RPMI8226 (cell line): ENCODE data around the gene IGF2R.
"Not testable (repeated sequence)": the region's sequence is repeated elsewhere in the genome, so short reads cannot be mapped to it uniquely, and the experiment has no call there.

Experiments used
- DNase-seq: peaks from one replicate; pipeline ENCODE4 v3.0.0-alpha.2; 2015

IGF2R gene

DNA sequence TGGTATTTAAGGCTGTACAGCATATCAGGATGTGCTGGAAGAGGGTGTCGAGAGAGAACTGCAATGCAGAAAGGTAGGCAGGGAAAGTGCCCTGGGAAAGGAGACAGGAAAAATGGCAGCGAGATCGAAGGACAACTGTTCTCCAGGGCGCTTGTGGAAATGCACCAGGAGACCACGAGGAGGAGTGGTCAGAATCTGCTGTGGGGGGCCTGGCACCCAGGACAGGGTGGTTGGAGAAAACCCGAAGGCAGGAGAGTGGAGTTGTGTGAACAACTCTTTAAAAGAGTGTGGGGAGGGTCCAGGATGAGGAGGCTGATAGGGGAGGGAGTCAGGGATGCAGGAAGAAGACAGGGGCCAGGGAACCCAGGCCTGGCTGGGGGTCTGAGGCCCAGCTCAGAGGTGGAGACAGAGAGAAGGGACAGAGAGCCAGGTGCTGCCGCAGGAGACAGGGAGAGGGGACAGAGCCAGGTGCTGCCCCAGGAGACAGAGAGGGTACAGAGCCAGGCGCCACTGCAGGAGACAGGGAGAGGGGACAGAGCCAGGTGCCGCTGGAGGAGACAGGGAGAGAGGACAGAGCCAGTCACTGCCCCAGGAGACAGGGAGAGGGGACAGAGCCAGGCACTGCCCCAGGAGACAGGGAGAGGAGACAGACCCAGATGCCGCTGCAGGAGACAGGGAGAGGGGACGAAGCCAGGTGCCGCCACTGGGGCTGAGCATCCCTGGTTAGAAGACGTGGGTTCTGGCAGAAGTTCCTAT lies 162.0 kb downstream of the IGF2R start:
- no peak for DNase-seq

DNA sequence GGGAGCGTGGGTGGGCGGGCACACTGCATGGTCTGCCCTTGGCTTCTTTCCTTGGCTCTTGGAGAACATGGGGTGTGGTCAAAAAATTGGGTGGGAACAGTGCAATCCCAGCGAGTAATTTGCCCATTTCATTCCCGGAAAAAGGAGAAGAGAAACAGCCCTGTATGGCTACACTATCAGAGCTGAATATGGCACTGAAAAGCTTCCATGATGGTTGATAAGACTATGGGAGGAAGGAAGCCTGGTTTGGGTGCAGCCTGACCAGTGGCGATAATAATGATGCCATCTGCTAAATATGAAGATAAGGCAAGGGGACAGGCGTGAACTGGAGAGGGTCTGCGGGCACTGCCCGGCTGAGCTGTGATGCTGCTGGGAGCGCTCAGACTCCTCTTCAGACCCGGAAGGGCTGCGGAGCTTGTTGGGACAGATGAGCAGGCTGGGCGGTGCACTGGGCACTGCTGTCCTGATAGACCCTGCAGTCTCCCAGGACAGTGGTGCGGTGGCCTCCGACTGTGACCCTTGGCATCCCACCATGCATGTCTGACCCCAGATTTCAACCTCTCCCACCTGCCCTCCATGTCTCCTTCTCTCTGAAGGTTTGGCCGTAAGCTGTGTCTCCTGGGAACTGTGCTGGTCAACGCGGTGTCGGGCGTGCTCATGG lies 162.9 kb downstream of the IGF2R start:
- no peak for DNase-seq

DNA sequence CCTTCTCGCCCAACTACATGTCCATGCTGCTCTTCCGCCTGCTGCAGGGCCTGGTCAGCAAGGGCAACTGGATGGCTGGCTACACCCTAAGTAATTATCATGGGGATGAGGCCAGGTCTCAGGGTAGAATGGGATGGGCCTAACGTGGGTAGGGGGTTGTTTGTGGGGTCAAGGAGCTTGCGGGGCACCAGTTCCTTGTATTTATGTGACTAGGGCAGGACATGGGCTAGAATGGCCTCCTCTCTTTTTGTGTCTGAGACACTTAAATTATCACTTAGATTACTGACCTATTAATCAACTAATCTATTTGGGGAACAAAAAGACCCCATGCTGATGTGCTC lies 163.4 kb downstream of the IGF2R start:
- DNase-seq, result no peak

DNA sequence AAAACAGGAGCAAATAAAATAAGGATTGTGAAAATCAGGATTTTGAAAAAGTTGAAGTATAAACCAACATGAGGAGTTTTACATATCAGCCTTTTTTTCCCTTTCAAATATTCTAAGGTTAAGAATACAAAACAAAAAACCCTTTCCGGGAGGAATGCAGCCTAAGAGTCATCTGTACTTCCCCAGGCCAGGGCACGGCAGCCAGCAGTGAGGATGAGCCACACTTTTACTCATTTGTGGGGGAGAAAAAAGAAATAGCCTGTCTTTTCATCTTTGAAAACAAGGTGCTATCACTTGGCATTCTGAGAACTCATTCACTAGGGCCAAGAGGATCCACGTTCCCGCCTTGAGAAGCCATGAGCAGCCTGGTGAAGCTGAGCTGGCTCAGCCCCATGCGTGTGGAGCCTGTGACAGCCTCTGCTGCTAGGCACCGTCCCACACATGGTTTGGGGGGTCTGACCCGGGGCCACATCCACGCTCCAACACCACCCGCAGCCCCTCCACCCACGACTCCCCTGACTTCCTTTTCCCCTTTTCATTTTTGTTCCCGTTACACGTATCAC lies 164.0 kb downstream of the IGF2R start:
- DNase-seq, result no peak

DNA sequence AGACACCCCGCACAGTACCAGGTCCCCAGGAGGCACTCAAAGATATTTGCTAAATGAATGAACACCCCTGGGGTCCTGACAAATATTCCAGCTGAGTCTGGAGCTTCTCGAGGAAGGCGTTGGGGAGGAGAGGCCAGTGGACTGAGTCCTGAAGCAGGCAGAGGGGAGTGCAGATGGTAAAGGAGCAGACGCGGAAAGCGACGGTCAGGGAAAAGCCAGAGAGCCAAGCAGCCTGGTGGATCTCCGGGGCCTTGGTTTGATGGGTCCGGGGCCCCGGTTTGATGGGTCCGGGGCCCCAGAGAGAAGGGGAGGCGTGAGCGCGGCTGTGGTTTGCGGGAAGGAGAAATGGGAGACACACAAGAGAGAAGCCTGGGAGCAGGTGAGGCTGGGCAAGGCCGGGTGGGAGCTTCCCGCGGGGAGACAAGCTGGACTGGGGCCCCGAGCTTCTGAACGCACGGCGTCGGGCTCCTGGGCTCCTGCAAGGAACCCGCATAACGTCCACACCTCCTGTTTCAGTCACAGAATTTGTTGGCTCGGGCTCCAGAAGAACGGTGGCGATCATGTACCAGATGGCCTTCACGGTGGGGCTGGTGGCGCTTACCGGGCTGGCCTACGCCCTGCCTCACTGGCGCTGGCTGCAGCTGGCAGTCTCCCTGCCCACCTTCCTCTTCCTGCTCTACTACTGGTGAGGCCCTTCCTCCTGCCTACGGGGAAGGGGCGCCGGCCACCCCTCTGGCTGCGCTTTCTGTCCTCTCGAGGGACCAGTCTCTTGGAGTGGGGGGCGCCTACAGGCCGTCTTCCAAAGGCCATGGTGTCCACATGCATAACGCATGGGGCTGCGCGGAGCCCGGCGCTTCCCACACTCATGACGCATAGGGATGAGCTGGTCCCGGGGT lies 164.8 kb downstream of the IGF2R start:
- no peak for DNase-seq

DNA sequence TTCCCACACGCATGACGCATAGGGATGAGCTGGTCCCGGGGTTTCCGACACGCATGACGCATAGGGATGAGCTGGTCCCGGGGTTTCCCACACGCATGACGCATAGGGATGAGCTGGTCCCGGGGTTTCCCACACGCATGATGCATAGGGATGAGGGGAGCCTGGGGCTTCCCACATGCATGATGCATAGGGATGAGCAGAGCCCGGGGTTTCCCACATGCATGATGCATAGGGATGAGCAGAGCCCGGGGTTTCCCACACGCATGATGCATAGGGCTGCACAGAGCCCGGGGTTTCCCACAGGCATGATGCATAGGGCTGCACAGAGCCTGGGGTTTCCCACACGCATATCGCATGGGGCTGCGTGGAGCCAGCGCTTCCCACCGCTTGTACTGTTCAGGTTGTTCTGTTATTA lies 165.5 kb downstream of the IGF2R start:
- DNase-seq, result not testable (repeated sequence)

DNA sequence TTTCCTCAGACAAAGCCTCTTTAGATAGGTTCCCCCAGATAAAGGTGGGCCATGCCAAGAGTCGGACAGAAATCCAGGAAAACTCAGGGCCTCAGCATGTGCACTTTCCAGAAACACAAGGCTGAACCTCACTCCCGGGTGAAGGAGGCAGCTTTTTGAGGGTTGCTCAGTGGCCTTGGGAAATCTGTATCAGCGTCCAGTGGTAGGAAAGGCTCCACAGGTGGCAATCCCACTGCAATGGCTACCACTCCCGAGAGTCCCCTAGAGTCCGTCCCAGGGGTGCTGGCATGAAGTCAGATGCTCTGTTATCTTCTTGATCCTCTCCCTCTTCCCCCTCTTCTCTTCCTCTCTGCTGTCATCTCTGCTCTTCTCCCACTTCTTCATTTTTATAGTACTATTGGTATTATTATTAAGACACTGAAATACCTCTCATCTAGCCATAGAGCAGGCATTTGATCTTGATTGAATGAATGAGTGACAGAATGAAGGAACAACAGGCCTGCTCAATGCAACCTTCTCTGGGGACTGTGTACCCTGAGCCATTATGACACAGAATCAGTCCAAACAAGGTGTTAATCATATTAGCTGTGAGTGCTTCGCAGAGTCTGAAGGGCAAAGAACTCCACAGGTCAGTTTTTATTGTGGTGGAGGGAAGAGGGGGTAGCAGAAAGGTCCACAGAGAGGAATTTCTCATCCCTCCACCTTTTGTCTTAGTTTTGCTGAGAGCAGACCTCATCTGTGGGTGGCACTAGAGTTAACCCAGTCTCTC lies 166.1 kb downstream of the IGF2R start:
- DNase-seq, result no peak

DNA sequence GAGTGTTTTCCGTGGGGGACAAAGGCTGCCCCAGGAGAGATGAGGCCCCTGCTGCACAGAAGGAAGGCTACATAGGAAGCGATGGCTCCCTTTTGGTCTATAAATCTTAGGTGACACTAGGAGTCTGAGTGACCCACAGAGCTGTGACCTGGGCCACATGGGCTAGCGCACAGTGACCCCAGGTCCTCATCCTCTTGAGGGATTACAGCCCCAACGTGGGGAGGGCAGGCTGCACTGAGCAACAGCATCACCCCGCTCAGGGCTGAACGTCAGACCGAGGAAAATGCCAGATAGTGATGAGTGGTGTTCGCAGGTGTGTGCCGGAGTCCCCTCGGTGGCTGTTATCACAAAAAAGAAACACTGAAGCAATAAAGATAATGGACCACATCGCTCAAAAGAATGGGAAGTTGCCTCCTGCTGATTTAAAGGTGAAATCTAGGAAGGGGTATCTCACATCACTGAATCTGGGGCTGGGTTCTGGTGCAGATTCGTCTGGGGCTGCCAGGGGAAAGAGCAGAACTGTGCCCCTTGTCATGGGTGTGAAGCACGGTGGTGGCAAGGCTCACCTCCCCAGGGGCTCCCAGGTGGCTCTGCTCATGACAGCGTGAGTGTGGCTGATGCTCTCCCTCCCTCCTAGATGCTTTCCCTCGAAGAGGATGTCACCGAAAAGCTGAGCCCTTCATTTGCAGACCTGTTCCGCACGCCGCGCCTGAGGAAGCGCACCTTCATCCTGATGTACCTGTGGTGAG lies 167.2 kb downstream of the IGF2R start:
- DNase-seq, result no peak

DNA sequence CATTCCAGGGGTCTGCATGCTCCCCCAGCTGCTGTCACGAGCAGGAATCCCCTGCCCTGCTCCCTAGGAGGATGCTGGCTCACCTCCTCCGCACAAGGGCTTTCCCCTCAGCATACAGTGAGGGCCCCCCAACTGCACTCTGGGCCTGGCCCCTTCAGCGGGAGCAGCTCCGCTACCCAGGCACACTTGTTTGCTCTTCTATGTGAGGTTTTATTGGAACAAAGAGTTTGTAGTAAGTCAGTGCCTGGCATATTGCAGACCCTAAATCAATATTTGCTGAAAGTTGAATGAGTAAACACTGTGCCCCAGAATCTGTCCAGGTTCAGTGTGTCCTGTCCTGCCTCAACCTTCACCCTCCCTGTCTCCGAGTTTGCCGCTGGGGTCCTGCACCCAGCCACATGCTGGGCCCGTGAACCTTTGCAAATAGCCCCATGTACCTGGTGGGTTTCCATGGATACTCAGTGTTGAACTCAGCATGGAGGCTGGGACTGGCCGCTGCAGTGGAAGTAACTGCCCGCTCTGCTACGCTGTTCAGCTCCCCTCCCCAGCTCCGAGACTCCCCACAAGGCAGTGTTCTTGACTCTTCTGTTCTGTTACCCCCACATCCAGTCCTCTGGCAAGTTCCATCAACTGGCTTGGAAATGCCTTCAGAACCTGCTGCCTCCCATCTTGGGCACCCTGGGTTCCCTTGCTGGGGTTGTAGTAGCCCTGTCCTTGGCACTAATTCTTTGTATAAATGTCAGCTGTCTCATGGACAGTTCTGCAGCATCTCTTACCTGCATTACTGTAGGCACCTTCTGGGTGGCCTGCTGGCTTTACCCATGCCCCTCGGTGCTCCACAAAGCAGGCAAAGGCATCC lies 168.5 kb downstream of the IGF2R start:
- no peak for DNase-seq

DNA sequence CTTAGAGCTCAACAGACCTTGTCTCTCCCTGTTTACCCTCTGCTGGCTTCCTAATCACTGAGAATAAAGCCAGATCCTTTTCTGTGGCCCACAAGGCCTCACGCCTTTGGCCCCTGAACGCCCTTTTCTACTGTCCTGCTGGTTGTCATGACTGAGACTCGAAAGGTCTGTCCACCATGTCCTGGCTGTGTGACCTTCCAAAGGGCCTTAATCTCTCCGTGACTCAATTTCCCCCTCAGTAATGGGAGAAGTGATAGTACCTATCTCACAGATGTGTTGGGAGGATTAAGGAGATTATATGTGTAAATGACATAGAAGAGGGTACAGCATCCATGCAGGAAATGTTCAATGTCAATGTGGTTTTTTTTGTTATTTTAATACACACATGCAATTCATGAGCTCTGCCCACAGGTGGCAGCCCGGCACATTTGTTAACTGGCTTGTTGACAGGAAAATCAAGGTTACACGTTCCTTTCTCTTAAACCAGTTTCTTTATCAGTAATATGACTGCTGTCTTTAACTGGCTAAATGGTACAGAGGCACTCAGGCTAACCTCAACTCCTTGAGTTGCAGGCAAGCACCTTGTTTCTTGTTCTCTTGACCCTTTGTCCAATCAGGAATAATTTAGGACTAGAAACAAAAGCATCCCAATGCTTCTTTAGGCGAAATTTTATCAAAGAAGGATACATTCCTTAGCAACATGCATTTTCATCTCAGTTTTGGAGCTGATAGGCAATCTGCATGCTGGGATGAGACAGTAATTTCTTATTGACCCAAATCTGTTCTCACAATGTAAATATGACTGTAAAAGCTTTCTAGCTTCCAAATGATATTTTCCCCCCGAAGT lies 169.3 kb downstream of the IGF2R start:
- peak; percentile 58 for DNase-seq

DNA sequence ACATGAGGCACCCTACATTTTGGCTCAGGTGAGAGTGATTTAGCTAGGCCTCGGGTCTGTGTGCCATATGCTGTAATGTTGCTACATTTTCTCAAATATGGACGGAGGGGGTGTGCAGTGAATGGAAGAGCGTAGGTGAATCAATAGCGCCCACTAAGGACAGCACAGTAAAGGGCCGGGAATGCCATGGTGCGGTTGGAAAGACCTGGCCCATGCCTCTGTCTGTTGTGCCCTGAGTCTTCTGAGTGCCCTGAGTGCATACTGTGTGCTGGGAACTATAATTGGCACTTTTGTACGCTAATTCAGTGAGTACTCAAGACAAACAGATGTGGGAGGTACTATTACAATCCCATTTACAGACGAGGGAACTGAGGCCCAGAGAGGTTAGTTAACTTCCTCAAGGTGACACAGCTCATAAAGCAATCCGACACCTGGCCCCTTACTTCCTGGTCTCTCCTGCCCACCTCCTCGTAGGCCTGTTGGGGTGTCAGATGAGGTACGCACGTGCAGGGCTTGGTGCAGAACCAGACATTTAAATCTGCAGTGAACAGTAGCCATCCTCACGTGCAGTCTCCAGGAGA lies 170.0 kb downstream of the IGF2R start:
- no peak for DNase-seq

DNA sequence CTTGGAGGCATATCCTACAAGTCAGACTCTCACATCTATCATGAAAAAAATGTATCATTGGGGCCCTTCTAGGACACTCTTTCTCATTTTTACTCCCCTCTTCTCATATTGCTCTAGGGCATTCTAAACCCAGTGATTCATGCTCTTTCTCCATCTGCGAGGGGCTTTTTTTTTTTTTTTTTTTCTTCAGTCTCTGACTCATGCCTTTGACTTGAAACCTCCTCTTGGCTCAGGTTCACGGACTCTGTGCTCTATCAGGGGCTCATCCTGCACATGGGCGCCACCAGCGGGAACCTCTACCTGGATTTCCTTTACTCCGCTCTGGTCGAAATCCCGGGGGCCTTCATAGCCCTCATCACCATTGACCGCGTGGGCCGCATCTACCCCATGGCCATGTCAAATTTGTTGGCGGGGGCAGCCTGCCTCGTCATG lies 170.6 kb downstream of the IGF2R start:
- no peak for DNase-seq

DNA sequence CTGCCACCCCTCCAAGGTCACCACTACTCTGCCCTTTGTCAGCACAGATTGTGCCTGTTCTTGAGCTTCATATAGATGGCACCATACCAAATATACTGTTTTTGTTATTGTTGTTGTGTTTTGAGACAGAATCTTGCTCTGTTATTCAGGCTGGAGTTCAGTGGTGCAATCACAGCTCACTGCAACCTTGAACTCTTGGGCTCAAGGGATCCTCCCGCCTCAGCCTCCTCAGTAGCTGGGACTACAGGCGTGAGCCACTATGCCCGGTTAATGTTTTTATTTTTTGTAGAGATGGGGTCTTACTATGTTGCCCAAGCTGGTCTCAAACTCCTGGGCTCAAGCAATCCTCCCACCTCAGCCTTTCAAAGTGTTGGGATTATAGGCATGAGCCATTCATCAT lies 171.6 kb downstream of the IGF2R start:
- not testable (repeated sequence) for DNase-seq

DNA sequence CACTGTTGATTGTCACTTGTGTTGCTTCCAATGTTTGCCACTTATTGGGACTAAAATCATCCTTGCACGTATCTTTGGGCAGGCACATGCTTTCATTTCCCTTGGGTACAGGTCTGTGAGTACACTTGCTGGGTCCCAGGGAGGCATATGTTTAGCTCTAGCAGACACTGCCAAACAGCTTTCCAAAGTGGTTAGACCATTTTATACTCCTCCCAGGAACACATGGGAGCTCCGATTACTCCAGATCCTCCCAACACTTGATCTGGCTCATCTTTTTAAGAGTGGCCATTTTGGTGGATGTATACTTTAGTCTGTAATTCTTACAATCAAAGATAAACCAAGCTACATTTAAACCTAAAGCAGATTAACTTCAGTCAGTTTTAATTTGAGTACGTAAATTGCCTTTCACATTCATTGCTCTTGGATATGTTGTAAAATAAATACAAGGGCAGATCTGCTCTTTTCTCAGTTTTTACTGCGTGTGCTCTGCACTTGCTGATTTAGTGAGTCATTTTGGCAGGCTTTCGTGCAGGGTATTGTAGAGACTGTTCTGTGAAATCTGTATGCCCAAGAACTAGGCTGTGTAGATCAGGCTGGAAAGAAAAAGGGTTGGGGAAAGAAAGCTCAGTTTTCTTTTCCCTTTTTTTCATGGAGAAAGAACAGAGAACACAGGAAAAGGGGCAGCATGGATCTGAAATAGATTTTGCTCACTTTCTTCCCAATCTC lies 172.3 kb downstream of the IGF2R start:
- no peak for DNase-seq

DNA sequence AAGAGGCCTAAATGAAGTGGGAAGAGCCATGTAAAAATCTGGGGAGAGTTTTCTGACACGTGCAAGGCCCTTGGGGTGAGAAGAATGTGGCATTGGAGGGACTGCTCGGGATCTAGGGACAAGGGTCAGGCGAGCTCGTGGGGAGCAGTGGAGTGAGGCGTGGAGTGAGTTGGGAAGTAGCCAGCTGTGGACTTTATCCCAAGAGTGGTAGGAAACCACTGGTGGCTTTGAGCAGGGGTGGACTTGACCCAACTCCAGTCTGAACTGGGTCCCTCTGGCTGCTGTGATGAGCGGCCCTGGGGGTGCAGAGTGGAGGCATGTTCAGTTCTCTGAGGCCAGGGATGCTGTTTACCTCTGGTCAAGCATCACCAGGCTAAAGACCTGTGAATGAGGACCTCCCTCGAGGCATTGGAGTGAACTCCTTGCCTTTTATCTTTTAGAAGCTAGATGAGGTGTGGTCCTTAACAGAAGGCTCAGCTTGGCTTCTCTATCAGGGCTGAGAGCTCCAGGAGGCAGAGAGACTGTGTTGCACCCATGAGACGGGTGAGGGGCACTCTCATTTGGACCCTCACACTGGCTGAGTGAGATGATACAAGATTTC lies 173.3 kb downstream of the IGF2R start:
- no peak for DNase-seq

DNA sequence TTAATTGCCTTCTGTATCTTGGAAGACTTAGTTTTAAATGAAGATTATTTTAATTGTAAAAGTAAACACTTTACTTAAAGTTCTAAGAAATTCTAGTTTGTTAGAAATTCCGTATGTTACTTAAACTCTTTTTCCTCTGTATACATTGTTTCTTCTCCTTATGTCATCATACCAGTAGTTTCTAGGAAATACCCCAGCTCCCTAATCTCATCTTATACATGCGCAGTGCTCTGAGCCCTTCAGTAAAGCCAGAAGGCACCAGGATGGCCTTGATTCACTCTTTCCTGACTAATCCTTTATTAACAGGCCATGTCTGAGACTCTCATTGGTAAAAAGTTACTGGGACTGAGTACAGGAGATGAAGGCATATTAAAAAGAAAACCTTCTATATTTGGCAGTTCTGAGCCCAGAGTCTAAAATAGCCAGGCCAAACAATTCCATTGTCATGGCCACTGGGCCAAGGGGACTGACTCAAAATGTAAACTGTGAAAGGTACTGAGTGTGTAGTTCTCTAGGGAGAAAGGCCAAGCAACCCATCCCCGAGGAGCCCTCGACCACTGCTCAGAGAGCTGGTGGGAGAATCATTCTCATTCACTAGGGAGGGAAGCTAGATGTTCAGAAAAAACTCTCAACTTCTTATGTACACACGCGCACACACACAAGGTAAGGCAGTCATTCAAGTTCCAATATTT lies 177.7 kb downstream of the IGF2R start:
- no peak for DNase-seq

DNA sequence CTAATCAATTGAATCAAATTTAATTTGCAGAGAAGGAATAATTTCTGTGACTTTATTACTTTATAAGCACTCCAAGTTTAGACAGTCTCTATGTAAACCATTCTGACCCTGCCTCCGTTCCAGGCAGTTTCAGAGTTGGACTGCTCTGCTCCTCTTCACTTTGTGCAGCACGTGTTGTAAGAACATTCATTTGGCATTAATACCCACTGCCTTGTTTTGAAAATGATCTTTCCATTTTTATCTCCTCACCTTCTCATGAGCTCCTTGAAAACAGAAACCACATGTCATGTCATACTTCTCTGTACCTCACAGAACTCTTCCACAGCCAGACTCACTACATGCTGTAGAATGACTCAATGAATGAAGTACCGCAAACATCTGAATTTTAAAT lies 178.3 kb downstream of the IGF2R start:
- DNase-seq, result no peak

DNA sequence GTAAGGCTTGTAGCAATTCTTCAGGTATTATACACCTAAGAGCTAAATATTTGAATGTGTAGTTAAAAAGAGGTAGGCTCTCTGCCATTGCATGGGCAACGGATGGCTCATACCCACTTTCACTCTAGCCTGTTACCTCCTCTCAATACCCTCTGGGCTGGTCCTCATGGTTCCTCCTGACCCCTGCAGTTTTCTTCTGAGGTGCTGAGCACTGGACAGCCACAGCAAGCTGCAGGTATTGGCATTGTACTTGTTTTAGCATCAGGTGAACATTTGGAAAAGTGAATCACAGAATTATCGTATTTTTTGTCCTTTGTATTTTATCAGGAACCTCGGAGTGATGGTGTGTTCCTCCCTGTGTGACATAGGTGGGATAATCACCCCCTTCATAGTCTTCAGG lies 185.6 kb downstream of the IGF2R start:
- DNase-seq, result no peak
